ENCODE results near the gene KLHL35.

KLHL35 gene

GRCh38 chr11:75441804-75442132 lies 8.8 kb upstream of the KLHL35 start:
- no peak for DNase-seq (ENCODE audit: low read depth)

GRCh38 chr11:75440960-75441803 lies 8.2 kb upstream of the KLHL35 start:
- no peak for DNase-seq (ENCODE audit: low read depth)

GRCh38 chr11:75439495-75440120 lies 6.6 kb upstream of the KLHL35 start:
- no peak for DNase-seq (ENCODE audit: low read depth)

DNA sequence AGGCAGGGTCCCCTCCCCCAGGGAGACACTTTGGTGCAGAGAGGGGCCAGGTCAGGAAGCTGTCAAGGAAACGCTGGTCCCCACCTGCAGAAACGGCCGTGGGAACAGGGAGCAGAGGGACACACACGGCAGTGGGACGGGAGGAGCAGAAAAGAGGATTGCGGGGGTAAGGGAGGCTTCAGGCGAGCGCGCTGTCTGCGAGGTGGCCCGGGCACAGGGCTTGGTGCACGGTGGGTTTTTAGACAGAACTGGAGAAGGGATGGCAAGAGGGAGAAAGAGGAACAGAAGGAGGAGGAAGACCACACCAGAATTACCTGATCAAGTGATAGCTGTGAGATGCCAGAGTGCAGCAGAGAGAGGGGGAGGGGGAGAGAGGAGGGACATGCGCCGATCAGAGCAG lies 6.0 kb upstream of the KLHL35 start:
- DNase-seq (ENCODE audit: low read depth), result no peak

- DNase-seq (ENCODE audit: low read depth), result no peak
These were observed 5.1 kb upstream of the KLHL35 start for GRCh38 chr11:75437966-75438659.

- no peak for DNase-seq (ENCODE audit: low read depth)
These were observed 3.8 kb upstream of the KLHL35 start for GRCh38 chr11:75436806-75437205.

GRCh38 chr11:75435571-75435925 lies 2.5 kb upstream of the KLHL35 start:
- no peak for DNase-seq (ENCODE audit: low read depth)

DNA sequence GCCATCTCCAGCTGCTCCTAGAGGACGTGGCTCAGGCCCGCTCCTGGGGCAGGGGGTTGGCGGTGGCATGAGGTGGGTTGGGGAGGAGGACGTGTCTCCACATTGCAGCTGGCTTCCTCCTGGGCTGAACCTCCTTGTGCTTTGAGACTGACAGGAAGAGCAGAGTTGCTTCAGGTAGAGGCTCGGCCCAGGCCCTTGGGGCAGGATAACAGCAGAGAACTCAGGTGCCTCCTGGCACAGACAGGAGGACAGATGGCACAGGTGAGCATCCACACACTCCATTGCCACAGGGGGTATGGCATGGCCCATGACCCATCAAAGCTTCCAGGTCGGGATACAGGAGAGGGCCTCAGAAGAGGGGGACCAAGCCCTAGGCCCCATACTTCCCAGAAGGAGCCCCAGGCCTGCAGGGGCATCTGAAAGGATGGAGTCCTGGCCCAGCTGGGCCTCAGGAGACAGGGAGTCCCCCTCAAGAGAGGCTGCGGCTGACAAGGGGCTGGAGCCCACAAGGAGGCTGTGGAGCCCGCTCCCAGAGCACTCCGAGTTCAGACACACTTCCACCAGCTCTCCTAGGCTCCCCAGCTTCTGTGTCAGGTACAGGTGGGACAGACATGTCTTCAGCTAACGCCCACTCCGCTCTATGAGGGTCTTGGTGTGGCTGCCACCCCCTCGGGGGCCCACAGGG lies 2.0 kb upstream of the KLHL35 start:
- DNase-seq (ENCODE audit: low read depth), result no peak

- DNase-seq (ENCODE audit: low read depth), result no peak
These were observed 1.0 kb upstream of the KLHL35 start for GRCh38 chr11:75434051-75434450.

DNA sequence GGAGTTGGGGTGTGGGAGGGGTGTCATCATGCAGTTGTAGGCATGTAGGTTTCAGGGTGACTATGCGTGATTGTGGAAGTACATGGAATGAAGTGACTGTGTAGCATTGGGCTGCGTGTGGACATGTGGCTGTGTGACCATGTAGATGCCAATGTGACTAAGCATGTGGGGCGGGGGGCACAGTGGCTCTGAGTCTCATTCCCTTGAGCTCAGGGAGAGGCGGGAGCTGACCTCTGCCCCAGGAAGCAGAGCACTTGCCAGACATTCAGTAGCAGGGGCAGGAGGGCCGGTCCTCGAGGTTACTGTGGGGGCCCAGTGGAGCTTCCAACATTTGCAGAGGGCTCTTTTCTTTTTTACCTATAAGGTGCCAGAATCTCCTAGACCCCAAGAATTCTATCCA lies 440 bp upstream of the KLHL35 start:
- DNase-seq (ENCODE audit: low read depth), result no peak

- no peak for DNase-seq (ENCODE audit: low read depth)
These were observed 1.2 kb downstream of the KLHL35 start for GRCh38 chr11:75431533-75432525.

DNA sequence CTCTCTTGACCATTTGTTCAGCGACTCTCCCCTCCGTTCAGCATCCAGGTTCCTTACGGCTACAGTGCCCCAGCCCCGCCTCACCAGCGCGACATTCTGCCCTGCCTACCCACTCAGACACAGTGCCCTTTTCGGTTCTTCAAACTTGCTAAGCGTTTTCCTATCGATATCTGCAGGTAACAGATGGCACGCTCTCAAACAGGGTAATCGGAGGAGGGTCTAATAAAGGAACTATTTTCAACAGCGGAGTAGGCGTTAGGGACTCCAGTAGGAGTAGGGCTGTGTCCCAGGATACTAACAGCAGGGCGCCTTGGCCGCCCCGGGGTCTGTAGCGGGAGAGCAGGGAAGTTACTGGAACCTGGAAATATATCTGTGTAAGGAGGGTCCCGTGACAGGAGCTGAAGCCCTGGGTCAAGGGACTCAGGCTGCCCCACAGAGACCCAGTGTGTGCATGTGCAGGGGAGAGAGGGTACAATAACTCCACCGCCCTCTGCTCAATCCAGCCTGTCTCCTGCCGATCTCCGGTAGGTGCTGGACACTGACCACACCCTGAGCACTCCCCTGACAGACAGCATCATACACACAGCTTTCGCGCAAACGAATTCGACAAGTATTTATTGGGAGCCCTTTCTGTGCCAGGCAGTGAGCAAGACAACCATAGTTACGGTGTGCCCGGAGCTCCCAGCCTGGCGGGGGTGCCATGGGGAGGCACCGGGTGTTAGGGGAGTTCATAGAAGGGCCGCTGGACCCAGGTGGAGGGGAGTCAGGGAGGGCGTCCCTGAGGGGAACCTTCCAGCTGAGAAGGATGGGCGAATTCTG lies 2.1 kb downstream of the KLHL35 start:
- DNase-seq (ENCODE audit: low read depth), result no peak

GRCh38 chr11:75429902-75430713 lies 2.9 kb downstream of the KLHL35 start:
- no peak for DNase-seq (ENCODE audit: low read depth)

DNA sequence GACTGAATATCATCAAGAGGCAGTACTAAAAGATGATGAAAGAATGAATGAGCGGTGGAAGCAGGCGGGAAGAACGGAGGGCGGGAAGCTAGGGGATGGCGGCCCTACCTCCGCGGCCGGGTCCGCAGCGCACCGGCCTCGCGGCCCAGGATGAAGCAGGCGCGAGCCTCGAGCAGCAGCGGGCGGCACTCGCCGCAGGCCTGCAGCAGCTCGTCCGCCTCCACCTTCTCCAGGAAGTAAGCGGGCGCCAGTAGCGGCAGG lies 3.4 kb downstream of the KLHL35 start:
- DNase-seq (ENCODE audit: low read depth), result no peak

DNA sequence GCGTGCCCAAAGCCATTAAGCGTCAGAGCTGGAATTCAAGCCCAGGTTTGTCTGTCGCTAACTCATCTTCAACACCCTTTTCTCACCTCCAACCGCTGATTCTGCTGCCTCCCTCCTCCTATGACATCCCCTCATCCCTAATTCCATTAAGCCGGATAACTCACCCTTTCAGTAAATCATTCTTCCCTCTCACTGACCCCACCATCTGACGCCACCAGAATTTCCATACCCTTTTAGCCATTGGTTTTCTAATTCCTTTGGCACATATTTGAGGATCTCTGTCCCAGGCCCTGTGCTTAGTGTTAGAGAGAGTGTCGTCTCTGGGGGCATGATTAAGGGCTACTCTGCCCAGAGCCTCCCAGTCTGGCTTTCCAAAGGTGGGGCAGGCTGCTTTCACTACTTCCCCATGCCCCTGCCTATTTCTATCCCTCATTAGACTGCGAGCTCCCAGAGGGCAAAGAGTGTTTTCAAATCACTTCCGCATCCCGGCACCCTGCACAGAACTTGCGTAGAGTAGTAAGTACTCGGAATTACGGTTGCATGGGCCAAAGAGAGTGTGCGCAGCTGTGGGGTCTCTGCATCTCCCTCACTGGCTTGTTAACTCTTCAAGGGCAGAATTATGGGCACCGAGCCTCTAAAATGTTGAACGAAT lies 3.9 kb downstream of the KLHL35 start:
- no peak for DNase-seq (ENCODE audit: low read depth)

GRCh38 chr11:75428281-75428724 lies 4.7 kb downstream of the KLHL35 start:
- DNase-seq (ENCODE audit: low read depth), result peak; percentile 70

GRCh38 chr11:75427181-75427580 lies 5.8 kb downstream of the KLHL35 start:
- no peak for DNase-seq (ENCODE audit: low read depth)

GRCh38 chr11:75426720-75427086 lies 6.3 kb downstream of the KLHL35 start:
- no peak for DNase-seq (ENCODE audit: low read depth)

DNA sequence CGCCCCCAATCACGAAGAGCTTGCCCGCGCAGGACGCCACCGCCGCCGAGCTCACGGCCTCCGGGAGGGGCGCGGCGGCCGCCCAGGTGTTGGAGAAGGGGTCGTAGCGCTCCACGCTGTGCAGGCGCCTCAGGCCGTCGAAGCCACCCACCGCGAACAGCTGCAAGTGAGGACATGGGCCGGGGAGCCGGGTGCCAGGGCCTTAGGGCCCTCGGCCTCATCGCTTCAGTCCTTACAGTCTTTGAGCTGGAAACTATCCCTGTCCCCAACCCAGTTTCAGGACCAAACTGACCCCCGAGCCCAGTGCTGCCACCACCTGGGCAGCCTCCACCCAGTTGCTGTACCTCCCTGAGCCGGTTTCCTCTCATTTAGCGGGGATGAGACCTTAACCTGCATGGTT lies 7.6 kb downstream of the KLHL35 start:
- no peak for DNase-seq (ENCODE audit: low read depth)

DNA sequence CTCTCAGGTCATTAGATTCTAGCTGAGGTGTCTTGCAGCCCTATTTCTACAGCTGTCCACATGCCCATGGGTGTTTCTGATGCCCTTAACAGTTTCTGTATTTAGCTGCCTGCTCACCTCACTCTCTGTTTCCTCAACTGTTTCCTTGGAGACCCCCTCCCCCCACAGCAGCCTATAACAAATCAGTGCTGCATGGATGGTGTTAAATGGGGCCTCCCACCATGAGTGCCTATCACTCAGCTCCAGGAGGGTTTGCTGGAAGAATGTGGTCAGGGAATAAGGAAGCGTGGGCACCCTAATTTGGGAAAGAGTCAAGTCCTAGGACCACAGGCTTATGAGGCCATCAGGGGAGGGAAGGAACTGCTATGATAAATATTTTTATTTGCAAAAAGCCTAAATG lies 8.6 kb downstream of the KLHL35 start:
- DNase-seq (ENCODE audit: low read depth), result no peak
